Activated CD4-positive, alpha-beta T cell treated with anti-CD3 and anti-CD28 coated beads for 24 hours (primary cell): ENCODE data around the gene NOL7.

Experiments
- DNase-seq, 2 donors: peaks; one replicate each; pipeline ENCODE4 v3.0.0-alpha.2; 2020; ENCODE audit warnings: low read depth in 2 of 2

Gene NOL7

GRCh38 chr6:13654496-13654895, 39.4 kb downstream of the NOL7 start:
- no peak for DNase-seq

- no peak for DNase-seq
Observed at GRCh38 chr6:13655700-13656099, 40.6 kb downstream of the NOL7 start.

GRCh38 chr6:13660273-13660672, 45.1 kb downstream of the NOL7 start:
- no peak for DNase-seq

- no peak for DNase-seq
Observed at GRCh38 chr6:13660893-13661292, 45.8 kb downstream of the NOL7 start.

- no peak for DNase-seq
Observed at GRCh38 chr6:13661647-13662046, 46.5 kb downstream of the NOL7 start.

GRCh38 chr6:13662651-13663334, 47.7 kb downstream of the NOL7 start:
- DNase-seq = no peak

- no peak for DNase-seq
Observed at GRCh38 chr6:13663986-13664385, 48.9 kb downstream of the NOL7 start.

GRCh38 chr6:13664703-13665352, 49.7 kb downstream of the NOL7 start:
- DNase-seq = no peak

GRCh38 chr6:13666194-13667105, 51.3 kb downstream of the NOL7 start:
- DNase-seq = no peak

GRCh38 chr6:13667655-13668054, 52.5 kb downstream of the NOL7 start:
- DNase-seq = no peak

GRCh38 chr6:13668291-13668928, 53.3 kb downstream of the NOL7 start:
- DNase-seq = no peak

- no peak for DNase-seq
Observed at GRCh38 chr6:13669476-13669875, 54.3 kb downstream of the NOL7 start.
